Superior temporal gyrus (tissue), 1 donor: ENCODE results near the gene SCAMP1.

Experiments used
- DNase-seq: peaks from one replicate; pipeline ENCODE4 v3.0.0-alpha.2; 2016; ENCODE audit errors: extremely low spot score

The SCAMP1 gene

GRCh38 chr5:78492224-78492623 lies 131.8 kb downstream of the SCAMP1 start:
- DNase-seq = no peak

DNA sequence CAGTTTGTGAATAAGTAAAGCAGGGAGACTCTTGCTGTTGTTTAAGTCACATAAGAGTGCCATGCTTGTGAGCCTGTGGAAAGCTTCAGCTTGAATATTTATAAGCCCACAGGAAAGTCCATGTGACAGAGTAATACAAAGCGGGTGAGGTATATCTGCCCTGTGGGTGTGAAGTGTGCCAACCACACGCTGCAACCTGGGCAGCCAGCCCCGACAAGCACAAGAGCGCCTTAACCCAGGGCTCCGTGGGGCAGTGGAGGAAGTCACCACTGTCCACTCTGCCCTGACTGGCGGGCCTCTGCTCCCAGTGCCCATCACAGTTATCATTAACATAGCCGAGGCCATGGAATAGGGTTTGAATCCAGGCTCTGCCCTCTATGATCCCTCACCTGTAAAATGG lies 132.2 kb downstream of the SCAMP1 start:
- DNase-seq = no peak

- no peak for DNase-seq
These were observed 135.4 kb downstream of the SCAMP1 start for GRCh38 chr5:78495800-78496199.

DNA sequence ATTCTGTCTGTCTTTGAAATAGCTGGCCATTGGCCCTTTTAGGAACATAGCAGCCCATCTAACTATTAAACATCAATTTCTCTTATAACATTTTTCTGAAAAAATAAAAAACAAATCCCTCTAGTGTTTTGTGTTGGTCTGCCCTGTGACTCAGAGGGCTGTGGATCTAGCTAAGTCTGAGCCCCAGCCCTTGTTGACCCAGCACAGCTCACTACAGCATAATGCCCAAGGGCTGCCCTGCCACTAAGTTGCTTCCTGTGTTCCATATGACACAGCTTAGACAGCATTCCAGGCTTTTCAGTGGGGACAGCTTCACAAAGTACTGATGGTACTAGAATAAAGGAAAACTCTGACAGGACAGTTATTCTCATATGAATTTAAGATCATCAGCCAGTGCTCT lies 136.0 kb downstream of the SCAMP1 start:
- DNase-seq = no peak

DNA sequence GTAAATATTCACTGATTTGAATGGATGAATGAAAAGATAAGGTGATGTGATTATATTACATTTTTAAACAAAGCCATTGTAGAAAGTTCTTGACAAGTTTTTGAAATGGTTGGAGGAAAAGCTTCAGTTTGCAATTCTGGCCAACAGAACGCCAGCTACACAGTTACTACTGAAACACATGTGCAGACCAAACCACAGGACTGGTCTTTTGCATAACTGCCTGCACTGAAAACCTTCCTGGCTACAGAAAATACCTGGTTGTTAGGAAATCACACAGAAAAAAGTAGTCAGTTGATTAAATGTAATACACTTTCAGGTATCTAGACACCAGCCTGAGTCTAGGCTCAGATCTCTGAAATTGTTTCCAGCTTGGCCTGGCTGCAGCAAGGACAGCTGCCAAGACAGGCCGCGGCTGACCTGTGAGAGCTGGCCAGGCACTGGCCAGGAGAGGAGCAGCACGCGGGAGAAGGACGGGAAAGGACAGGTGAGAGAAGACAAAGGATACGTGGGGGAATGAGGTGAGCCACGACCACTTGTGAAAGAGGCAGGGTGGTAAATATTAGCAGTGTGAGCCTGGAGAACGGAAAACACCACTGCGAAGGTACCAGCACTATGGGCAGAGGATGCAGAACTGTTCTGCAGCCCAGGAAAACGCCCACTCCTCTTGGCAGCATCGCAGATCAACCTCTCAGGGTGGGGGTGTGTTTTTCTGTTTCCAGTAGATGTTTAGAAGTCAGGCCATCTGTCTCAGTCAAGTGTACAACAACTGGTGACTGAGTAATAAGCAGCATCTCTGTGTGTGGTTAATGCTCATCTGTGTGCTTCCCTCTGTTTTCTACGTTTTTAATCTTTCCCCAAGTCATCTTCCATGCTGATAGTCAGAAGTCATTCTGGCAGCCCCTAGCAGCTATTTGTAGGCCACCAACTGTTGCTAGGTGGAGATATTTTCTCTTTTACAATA lies 137.4 kb downstream of the SCAMP1 start:
- DNase-seq = peak; percentile 53

DNA sequence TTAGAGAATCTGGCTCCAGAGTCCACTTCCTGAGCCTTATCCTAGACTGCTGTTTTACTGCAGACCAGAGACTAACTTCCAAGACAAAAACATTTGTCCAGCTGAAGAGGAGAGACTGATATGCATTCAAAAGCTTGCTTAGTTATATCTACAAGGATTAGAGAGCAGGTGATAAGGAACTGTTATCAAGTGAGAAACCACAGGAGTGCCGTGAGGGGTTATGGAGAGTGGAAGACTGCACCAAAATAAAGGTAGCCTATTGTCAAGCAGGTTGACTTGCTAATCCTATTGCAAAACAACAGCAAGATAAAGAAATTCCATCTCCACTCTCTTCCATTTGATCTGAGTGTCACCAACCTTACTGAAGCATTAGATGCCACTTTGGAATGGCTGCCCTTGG lies 139.1 kb downstream of the SCAMP1 start:
- no peak for DNase-seq

DNA sequence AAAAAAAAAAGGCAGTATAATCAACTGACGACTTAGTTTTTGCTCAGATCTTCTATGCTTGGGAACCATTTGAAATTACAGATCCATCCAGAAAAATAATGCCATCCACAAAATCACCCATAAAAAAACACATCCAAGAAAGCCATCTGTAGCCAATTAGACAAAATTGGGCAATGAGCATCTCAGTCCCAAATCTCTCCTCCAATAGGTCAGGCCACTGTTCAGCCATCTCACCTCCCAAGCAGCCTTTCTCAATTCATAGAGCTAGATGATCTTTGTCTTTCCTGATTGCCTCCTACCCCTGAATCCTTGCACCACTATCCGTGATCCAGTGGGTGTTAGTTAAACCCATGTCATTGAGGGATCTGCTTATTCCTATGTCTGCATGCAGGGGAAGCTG lies 139.6 kb downstream of the SCAMP1 start:
- DNase-seq = no peak

DNA sequence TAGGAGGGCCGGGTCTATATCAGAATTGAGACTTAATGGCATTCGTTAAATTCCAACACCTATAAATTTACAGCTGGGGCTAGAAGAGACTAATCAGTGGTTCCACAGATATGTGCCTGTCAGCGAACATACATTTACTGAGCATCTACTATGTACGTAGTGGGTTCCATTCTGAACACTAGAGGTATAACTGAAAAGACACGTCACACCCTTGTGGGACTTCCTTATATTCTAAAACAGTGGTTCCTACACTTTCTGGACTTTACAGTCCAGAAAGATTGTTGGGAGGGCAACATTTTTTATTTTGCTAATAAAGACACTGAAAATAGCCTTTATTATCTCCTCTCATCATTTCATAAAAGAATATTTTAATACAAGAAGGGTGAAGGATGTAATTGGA lies 140.5 kb downstream of the SCAMP1 start:
- no peak for DNase-seq

DNA sequence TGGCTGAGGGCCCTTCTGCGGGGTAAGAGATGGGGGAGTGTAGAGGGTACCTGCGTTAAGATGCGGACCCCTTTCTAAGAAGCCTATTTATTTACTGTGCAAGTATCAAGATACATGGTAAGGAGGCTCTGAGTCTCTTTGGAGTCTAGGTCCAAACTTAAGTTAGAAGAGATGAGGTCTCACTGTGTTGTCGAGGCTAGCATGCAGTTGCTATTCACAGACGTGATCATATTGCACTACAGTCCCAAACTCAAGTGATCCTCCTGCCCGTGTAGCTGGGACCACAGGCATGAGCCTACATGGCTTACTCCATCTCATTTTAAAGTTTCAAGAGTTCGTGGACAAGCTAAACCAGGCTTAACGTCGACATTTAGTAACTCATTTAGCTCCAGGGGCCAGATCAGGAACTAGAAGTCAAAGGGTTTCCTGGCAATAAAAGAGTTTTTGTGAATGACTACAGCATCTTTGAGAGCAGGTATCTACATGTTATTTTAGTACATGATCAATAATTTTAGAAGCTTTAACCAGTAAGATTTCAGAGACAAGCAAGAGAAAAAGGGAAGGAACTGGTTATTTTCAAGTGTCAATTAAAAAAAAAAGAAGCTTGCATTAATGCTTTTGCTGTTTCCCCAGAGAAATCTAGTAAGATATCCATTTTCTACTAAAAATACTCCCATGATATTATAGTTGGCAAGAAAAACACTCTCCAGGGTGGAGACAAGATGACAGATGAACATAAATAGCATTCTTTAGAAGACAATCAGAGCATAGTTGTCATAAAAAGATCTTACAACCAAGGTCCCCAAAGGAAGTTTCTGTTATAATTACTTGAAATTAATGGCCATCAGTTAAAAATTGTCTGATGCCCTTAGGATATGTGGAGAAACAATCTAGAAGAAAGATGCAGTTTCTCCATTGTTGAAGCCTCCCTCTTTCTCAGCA lies 141.3 kb downstream of the SCAMP1 start:
- DNase-seq = no peak

DNA sequence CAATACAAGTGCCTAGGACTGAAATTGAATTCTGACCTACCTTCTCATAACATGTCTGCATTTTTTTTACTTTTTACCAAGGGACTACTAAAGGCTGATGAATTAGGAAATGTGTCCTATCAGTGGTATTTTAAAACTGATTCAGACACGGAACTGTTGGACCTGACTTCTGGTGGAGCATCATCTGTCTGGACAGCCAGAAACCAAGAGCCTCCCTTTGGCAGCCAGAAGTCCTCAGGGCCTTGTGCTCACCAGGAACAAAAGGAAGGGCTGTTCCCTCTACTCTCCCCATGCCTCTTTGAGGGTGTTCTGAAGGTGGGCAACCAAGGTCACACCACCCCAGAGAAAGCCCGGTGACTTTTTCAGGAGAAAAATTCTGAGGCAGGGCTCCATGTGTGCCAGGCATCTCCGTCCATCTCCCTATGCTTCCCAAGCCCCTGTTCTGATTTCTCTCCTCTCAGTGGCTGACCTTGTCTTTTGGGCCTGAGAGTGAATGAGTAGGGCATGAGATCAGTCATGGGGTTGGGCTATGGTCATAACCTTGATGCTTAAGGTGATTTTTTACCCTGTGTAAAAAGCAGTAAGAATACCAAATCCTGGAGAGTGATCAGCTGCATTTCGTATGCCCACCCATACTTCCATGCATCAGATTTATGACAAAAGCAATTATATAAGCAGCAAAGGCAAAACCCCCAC lies 143.7 kb downstream of the SCAMP1 start:
- no peak for DNase-seq

DNA sequence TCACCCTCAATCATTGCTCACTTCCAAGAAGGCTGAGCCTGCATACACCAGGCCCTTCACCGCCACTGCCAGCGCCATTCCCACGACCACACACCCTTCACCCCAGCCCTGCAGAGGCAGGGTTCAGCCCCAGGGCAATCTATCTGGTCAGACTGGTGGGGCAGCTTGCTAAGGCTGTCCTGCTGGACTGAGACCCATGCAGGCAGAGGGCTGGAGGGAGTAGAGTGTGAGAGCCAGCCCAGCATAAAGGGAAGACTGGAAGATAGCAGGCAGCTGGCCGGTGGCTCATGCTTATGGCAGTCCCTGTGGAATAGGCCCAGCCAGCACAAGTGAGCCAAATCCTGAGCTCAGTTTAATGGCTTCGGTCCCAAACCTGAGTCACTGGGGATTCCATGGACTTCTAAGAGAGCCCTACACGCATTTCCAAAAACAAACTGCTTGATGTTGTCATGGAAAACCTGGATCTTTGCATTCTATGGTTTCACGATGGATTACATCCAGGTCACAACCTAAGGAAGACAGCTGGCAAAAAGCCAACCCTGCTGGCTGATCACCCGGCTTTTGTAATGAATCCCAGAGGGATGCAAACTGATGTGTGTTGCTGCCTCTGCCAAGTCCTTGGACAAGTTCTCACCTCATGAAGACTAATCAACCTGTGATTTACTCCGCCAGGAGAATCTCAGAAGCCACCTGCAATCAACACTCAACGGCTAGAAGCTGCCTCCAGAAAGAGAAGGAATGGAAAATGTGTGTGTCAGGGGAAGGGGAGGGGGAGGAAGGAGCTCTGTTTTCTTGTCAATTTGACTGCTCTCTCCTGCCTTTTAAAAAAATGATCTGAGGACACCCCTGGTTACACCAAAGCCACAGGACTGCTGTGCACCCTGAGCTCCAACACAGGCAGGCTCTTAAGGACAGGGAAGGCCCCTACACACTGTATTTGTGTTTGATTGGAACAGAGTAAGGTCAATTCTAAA lies 144.6 kb downstream of the SCAMP1 start:
- peak; percentile 95 for DNase-seq

- no peak for DNase-seq
These were observed 145.4 kb downstream of the SCAMP1 start for GRCh38 chr5:78505860-78506259.

DNA sequence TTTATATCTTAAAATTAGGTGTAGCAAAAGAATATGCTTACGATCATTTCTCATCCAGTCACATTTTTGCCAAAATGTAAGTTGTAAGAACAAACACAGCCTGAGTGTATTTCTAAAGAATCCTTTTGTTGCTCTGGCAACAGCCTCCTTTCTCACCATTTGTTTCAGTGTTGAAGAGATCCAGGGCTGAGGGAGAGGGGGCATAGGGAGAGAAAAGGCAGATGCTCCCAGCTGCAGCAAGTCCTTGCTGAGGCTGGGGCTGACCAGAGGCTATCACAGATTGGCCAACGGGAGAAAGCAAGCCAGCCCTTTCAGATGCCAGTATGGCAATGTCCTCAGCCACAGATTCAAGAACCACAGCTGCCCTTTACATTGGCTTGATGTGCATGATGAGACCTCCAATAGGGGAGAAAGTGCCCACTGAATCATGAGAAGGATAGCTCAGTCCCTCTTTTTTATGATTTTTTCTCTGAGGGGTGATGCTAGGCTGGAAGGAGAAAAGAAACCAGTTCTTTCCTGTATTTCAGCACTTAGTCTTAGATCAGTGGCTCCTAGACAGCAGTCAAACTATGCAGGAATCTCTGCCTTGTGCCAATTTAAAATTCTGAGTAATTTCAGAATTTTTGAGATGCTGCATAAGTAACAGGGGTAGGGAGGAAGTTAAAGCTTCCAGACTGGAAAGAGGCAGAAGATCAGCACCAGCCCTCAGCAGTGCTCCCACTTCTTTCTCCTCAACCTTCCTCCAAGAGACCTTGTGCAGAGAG lies 146.0 kb downstream of the SCAMP1 start:
- peak; percentile 37 for DNase-seq

GRCh38 chr5:78507531-78507930 lies 147.1 kb downstream of the SCAMP1 start:
- no peak for DNase-seq

DNA sequence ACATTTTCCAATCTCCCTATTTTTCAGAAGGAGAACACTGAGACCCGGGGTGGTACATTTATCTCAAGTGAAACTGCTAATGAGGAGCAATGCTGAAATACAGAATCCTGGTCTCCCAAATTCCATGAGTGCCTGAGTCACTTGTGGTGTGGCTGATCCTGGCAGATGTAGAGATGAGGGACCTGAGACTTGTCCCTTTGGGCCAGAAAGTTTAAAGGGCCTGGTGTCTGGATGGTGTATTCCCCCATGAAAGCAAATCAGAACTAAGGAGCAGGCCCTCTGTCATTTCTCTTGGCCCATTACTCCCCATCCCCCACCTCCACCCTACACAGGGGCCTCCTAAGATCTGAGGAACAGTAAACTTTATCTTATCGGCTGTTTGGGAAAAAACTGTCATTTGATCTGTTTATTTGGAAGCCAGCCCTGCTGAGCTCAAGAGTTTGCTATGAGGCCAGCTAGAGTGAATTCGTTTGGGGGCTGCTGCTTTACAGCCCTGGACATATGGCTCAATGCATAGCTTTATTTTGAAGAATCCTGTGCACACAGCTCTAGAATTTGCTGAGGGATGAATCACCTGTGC lies 147.9 kb downstream of the SCAMP1 start:
- no peak for DNase-seq

GRCh38 chr5:78509145-78509865 lies 148.9 kb downstream of the SCAMP1 start:
- peak; percentile 36 for DNase-seq

- DNase-seq = peak; percentile 26
These were observed 149.7 kb downstream of the SCAMP1 start for GRCh38 chr5:78509884-78510769.
